ENCODE measurements around the gene FBXW7.

The FBXW7 gene

DNA sequence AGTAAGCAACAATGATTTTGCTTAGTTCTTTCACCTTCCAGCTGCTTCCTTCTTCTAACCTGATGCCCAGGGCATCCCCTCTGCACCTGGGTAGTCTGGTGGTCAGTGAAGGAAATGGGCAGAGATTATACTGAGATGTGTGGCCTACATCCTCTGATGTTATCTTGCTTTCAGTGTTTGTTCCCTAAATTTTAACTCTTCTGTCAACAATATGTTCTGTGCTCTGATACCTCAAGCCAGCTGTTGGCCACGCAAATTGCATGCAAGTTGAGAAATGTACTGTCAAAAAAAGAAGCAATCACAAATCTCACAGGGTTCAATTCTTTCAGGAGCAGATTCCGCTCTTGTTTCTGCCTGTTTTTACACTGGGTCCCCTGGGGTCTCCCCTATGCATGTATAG, 73.8 kb downstream of the FBXW7 start:
- Histone ChIP-seq H3K36me3 (ENCODE audit: insufficient read depth, low read length) (no peaks in the 10 kb centered on the region), H3K4me2 (ENCODE audit: low read length) (no peak overlapping the region), H3K4me1 (ENCODE audit: control insufficient read depth, insufficient read depth, low read length) (peaks cover 6% of the 10 kb centered on the region), H3K27me3 (ENCODE audit: control insufficient read depth, insufficient read depth, low read length) (no peaks in the 10 kb centered on the region), H3K9ac (ENCODE audit: low read depth, low read length) (no peak overlapping the region), H3K4me3 (ENCODE audit: low read length) (no peak overlapping the region), H3K9me3 (replicated peaks; ENCODE audit: low read length) (no peaks in the 10 kb centered on the region)

DNA sequence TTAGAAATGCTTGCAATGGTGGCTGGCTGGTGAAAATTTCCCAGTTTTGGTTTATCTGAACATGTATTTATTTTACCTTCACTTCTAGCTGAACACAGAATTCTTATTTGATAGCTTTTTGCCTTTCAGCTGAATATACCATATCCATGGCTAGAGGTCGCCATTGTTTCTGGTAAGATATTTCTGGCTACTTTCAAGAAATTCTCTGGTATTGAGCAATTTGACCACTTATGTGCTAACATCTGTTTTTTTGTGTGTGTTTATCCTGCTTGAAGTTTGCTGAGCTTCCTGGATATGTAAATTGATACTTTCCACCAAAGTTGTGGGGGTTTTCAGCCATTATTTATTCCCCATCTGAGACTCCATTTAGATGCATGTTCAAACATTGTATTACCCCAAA, 75.4 kb downstream of the FBXW7 start:
- no peak overlapping the region for H3K4me3 ChIP-seq (ENCODE audit: low read length)
- no peaks in the 10 kb centered on the region for H3K9me3 ChIP-seq (replicated peaks; ENCODE audit: low read length)
- H3K36me3 ChIP-seq (ENCODE audit: insufficient read depth, low read length): no peaks in the 10 kb centered on the region
- no peak overlapping the region for H3K4me2 ChIP-seq (ENCODE audit: low read length)
- no peaks in the 10 kb centered on the region for H3K27me3 ChIP-seq (ENCODE audit: control insufficient read depth, insufficient read depth, low read length)
- H3K4me1 ChIP-seq (ENCODE audit: control insufficient read depth, insufficient read depth, low read length): peaks cover 6% of the 10 kb centered on the region
- no peak overlapping the region for H3K9ac ChIP-seq (ENCODE audit: low read depth, low read length)

DNA sequence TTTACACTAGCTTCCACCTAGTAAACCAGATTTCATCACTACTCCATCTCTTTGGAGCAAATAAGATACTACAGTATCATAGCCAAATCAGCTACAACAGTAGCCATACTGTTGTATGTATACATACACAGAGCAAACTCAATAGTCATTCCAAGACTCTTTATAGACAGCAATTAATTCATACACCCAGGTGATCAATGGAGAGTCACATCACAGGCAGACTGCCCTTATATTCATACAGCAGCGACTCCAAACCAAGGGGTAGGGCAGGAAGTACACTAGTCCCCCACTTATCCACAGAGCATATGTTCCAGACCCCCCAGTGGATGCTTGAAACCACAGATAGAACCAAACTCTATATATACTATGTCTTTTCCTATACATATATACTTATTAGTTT, 76.6 kb downstream of the FBXW7 start:
- Histone ChIP-seq H3K36me3 (ENCODE audit: insufficient read depth, low read length) (no peaks in the 10 kb centered on the region), H3K4me3 (ENCODE audit: low read length) (no peak overlapping the region), H3K4me1 (ENCODE audit: control insufficient read depth, insufficient read depth, low read length) (peaks cover 6% of the 10 kb centered on the region)

DNA sequence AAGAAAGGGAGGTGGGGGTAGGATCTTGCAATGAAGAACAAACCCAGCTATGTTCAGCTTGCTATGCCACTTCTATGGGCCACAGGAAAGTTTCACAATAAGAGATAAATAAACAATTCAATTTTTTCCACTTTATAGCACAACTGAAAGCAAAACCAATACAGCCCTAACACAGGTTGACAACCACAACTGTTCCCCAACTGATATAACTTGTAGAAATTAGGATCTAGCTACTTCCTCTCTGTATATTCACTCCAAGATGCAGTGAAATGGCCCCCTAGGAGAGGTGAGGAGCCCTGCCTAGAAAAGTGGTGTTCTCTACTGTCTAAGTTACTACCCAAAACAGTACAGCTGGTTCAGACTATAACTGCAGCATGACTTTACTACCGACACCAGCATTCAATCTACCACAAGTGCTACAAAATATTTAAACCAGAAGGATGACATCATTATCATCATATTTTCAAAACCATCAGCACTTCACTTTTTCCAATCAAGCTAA, 77.0 kb downstream of the FBXW7 start:
- Histone ChIP-seq H3K27me3 (ENCODE audit: control insufficient read depth, insufficient read depth, low read length) (no peaks in the 10 kb centered on the region), H3K4me2 (ENCODE audit: low read length) (no peak overlapping the region), H3K9me3 (replicated peaks; ENCODE audit: low read length) (no peaks in the 10 kb centered on the region), H3K36me3 (ENCODE audit: insufficient read depth, low read length) (no peaks in the 10 kb centered on the region), H3K4me1 (ENCODE audit: control insufficient read depth, insufficient read depth, low read length) (peaks cover 6% of the 10 kb centered on the region), H3K4me3 (ENCODE audit: low read length) (no peak overlapping the region), H3K9ac (ENCODE audit: low read depth, low read length) (no peak overlapping the region)

More for the DNA sequence above, 76.6 kb downstream of the FBXW7 start:
- Histone ChIP-seq H3K4me2 (ENCODE audit: low read length) (no peak overlapping the region), H3K27me3 (ENCODE audit: control insufficient read depth, insufficient read depth, low read length) (no peaks in the 10 kb centered on the region), H3K9me3 (replicated peaks; ENCODE audit: low read length) (no peaks in the 10 kb centered on the region), H3K9ac (ENCODE audit: low read depth, low read length) (no peak overlapping the region)

DNA sequence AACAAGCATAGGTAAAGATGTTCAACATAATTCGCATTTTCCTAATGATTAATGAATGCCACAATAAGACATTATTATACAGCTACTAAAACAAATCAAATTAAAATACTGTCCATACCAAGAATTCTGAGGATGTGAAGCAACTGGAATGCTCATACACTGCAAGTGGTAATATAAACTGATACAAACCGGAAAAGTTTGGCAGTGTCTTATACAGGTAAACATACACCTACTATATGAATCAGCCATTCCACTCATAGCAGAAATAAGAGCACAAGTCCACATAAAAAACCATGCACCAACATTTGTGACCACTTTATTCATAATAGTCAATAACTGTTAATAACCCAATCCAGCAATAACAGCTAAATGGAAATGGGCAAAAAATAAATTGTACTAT, 79.3 kb downstream of the FBXW7 start:
- Histone ChIP-seq H3K9ac (ENCODE audit: low read depth, low read length) (no peak overlapping the region), H3K4me3 (ENCODE audit: low read length) (no peak overlapping the region), H3K4me1 (ENCODE audit: control insufficient read depth, insufficient read depth, low read length) (peaks cover 6% of the 10 kb centered on the region), H3K36me3 (ENCODE audit: insufficient read depth, low read length) (no peaks in the 10 kb centered on the region), H3K9me3 (replicated peaks; ENCODE audit: low read length) (no peaks in the 10 kb centered on the region), H3K27me3 (ENCODE audit: control insufficient read depth, insufficient read depth, low read length) (no peaks in the 10 kb centered on the region), H3K4me2 (ENCODE audit: low read length) (no peak overlapping the region)

DNA sequence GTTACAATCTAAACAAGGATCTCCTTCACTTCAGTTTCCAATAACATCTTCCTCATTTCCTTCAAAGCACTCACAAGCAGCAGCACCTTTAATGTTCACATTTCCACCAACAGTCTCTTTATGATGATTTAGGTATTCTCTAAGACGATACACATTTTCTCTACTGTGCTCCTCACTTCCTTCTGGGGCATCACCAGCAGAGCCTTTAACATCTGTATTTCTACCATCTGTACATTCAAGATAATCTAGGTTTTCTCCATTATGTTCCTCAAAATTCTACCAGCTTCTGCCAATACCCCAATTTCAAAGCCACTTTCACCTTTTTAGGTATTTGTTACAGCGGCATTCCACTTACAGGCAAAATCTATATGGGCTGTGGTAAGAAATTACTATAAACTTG, 80.6 kb downstream of the FBXW7 start:
- H3K27me3 ChIP-seq (ENCODE audit: control insufficient read depth, insufficient read depth, low read length): no peaks in the 10 kb centered on the region
- peaks cover 1% of the 10 kb centered on the region for H3K4me1 ChIP-seq (ENCODE audit: control insufficient read depth, insufficient read depth, low read length)
- H3K9me3 ChIP-seq (replicated peaks; ENCODE audit: low read length): no peaks in the 10 kb centered on the region
- no peak overlapping the region for H3K4me3 ChIP-seq (ENCODE audit: low read length)
- no peak overlapping the region for H3K9ac ChIP-seq (ENCODE audit: low read depth, low read length)
- H3K4me2 ChIP-seq (ENCODE audit: low read length): no peak overlapping the region
- H3K36me3 ChIP-seq (ENCODE audit: insufficient read depth, low read length): no peaks in the 10 kb centered on the region

DNA sequence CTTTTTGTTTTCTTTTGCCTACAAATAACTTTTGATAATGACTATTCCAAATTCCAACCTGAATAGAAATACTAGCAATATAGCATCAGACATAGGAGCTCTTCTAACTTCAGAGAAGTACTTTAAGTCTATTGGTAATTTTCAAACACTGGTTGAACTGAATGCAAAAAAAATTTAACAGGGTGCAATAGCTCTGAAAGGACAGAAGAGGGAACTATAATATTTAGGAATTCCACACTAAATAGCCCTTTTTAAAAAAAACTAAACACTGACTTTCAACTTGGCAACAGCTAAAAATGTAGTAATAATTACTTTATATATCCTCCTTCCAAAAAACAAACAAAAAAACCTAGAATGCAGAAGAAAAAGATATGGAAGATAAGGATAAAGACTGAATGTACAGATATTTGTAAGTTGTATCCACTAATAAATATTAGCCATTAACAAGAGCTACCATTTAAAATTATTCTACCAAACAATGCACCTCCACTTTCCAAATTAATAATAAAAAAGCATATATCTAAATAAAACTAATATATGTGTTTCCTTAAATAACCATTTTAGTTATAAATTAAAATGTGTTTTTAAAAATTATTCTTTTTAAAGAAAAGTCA, 81.4 kb downstream of the FBXW7 start:
- Histone ChIP-seq H3K4me3 (ENCODE audit: low read length) (no peak overlapping the region), H3K4me1 (ENCODE audit: control insufficient read depth, insufficient read depth, low read length) (no peaks in the 10 kb centered on the region), H3K4me2 (ENCODE audit: low read length) (no peak overlapping the region), H3K9ac (ENCODE audit: low read depth, low read length) (no peak overlapping the region), H3K9me3 (replicated peaks; ENCODE audit: low read length) (no peaks in the 10 kb centered on the region), H3K36me3 (ENCODE audit: insufficient read depth, low read length) (no peaks in the 10 kb centered on the region), H3K27me3 (ENCODE audit: control insufficient read depth, insufficient read depth, low read length) (no peaks in the 10 kb centered on the region)

DNA sequence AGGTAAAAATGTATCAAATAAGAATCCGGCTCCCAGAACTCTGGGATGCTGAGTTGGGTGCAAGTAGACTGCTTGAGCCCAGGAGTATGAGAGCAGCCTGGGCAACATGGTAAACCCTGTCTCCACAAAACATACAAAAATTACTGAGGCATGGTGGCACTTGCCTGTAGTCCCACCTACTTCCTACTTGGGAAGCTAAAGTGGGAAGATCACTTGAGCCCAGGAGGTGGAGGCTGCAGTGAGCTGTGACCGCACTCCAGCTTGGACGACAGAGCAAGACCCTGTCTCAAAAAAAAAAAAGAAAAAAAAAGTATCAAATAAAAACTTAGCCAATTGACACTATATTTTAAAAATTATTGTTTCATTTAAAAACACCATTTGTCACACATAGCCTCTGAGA, 84.4 kb downstream of the FBXW7 start:
- Histone ChIP-seq H3K4me1 (ENCODE audit: control insufficient read depth, insufficient read depth, low read length) (no peaks in the 10 kb centered on the region), H3K36me3 (ENCODE audit: insufficient read depth, low read length) (no peaks in the 10 kb centered on the region), H3K4me2 (ENCODE audit: low read length) (no peak overlapping the region), H3K27me3 (ENCODE audit: control insufficient read depth, insufficient read depth, low read length) (no peaks in the 10 kb centered on the region), H3K4me3 (ENCODE audit: low read length) (no peak overlapping the region), H3K9me3 (replicated peaks; ENCODE audit: low read length) (no peaks in the 10 kb centered on the region), H3K9ac (ENCODE audit: low read depth, low read length) (no peak overlapping the region)

DNA sequence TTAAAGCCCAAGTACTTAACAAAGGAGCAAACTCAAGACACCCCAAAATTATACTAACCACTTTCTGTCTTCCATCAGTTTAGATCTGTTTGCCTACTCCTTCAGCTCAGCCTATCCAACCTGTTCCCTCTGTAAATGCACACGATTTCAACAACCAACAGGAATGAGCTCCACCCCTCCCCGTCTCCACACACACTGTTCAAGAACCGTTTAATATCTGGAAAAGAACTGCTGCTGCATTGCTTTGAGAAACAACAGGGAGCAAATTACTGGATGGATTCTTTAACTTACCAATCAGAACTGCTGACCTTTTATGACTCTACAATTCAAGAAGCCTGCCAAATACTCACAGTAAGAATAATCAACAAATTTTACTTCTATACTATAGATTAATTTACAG, 87.0 kb downstream of the FBXW7 start:
- Histone ChIP-seq H3K9ac (ENCODE audit: low read depth, low read length) (no peak overlapping the region), H3K9me3 (replicated peaks; ENCODE audit: low read length) (no peaks in the 10 kb centered on the region), H3K4me1 (ENCODE audit: control insufficient read depth, insufficient read depth, low read length) (no peaks in the 10 kb centered on the region), H3K27me3 (ENCODE audit: control insufficient read depth, insufficient read depth, low read length) (no peaks in the 10 kb centered on the region), H3K4me3 (ENCODE audit: low read length) (no peak overlapping the region), H3K36me3 (ENCODE audit: insufficient read depth, low read length) (no peaks in the 10 kb centered on the region), H3K4me2 (ENCODE audit: low read length) (no peak overlapping the region)

DNA sequence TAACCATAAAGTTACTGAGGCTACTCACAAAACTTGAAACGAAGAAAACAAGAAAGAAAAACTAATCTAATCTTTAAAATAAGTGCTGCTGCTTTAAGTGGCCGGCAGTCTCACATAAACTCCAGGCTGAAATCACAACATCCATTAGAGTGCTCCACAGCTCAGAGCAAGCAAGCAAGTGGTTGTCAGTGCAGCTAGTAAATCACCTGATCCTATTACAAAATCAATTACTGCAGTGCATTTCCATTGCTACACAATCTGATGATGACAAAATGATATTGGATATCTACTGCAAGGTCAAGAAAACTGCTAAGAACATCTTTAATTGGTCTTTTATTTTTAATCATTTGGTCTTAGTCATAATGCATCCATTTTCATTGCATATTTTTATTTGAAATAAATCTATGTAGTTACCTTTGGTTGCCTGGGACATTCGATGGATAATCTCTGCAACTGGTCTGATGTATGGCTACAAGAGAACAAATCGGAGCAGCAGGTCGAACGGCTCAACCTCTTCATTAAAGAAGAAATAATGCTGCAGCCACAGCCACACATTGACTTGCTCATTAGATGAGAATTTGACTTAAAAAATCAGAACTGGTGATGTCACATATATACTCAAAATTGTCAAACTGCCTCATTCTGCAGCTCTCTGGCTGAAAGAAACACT, 87.7 kb downstream of the FBXW7 start:
- Histone ChIP-seq H3K36me3 (ENCODE audit: insufficient read depth, low read length) (no peaks in the 10 kb centered on the region), H3K4me3 (ENCODE audit: low read length) (no peak overlapping the region), H3K9ac (ENCODE audit: low read depth, low read length) (no peak overlapping the region), H3K4me1 (ENCODE audit: control insufficient read depth, insufficient read depth, low read length) (no peaks in the 10 kb centered on the region), H3K9me3 (replicated peaks; ENCODE audit: low read length) (no peaks in the 10 kb centered on the region), H3K4me2 (ENCODE audit: low read length) (no peak overlapping the region), H3K27me3 (ENCODE audit: control insufficient read depth, insufficient read depth, low read length) (no peaks in the 10 kb centered on the region)

DNA sequence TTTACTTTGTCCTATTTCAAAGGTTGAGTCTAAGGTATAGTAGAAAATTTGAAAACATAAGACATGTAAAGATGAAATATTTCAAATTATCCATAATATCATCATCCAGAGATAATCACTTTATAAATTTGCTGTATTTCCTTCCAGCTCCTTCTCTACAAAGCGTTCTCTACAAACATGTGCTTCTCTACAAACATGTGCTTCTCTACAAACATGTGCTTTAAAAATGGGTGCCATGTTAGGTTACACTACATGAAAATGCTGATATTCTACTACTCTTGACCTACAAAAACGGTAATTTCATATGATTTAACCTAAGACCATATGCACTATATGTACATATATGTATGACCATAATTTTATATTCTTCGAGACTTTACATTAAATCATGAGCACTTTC, 92.0 kb downstream of the FBXW7 start:
- Histone ChIP-seq H3K4me3 (ENCODE audit: low read length) (no peak overlapping the region), H3K9me3 (replicated peaks; ENCODE audit: low read length) (no peaks in the 10 kb centered on the region), H3K4me2 (ENCODE audit: low read length) (no peak overlapping the region), H3K36me3 (ENCODE audit: insufficient read depth, low read length) (no peaks in the 10 kb centered on the region), H3K4me1 (ENCODE audit: control insufficient read depth, insufficient read depth, low read length) (peaks cover 4% of the 10 kb centered on the region), H3K27me3 (ENCODE audit: control insufficient read depth, insufficient read depth, low read length) (no peaks in the 10 kb centered on the region), H3K9ac (ENCODE audit: low read depth, low read length) (no peak overlapping the region)

DNA sequence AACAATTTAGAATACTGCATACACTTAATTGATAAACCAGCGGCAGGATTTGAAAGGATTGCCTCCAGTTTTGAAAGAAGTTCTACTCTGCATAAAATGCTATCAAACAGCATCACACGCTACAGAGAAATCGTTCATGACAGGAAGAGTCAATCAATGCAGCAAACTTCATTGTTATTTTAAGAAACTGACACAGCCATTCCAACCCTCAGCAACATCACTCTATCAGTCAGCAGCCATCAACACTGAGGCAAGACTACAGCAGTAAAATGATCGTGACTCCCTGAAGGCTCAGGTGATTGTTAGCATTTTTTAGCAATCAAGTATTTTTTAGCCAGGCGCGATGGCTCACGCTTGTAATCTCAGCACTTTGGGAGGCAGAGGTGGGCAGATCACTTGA, 98.3 kb downstream of the FBXW7 start:
- Histone ChIP-seq H3K9me3 (replicated peaks; ENCODE audit: low read length) (no peaks in the 10 kb centered on the region), H3K4me1 (ENCODE audit: control insufficient read depth, insufficient read depth, low read length) (peaks cover 4% of the 10 kb centered on the region), H3K4me2 (ENCODE audit: low read length) (no peak overlapping the region), H3K27me3 (ENCODE audit: control insufficient read depth, insufficient read depth, low read length) (no peaks in the 10 kb centered on the region), H3K4me3 (ENCODE audit: low read length) (no peak overlapping the region), H3K36me3 (ENCODE audit: insufficient read depth, low read length) (no peaks in the 10 kb centered on the region), H3K9ac (ENCODE audit: low read depth, low read length) (no peak overlapping the region)

Measured in skeletal muscle satellite cell (primary cell).